Astrocyte (in vitro differentiated cells and primary cell): ENCODE measurements around the gene GPR33. TPM values are rescaled to one million over a fixed set of nuclear protein-coding genes. Genes with fewer than 3 reads are reported as not detected.
"Not testable (repeated sequence)": the region's sequence is repeated elsewhere in the genome, so short reads cannot be mapped to it uniquely, and the experiment has no call there.

Experiments
- DNase-seq: peaks from one replicate; pipeline ENCODE4 v3.0.0-alpha.2; 2010; ENCODE audit warnings: low read depth
- FAIRE-seq: peaks from 2 replicates; lab custom pipeline; 2011; peaks lifted over from hg19 to GRCh38; lab: Jason Lieb, UNC
- H2AFZ ChIP-seq: 2 replicates; pipeline ENCODE4 v1.6.0; 2012; ENCODE audit warnings: low read depth, low read length, inconsistent platforms
- H3K27ac ChIP-seq: 2 replicates; pipeline ENCODE4 v1.5.1; 2011; ENCODE audit warnings: low read depth, low read length, inconsistent platforms
- H3K27me3 ChIP-seq: 2 replicates; pipeline ENCODE4 v1.6.0; 2011; ENCODE audit warnings: low read length, inconsistent platforms; ENCODE audit not compliant: insufficient read depth
- H3K36me3 ChIP-seq: 2 replicates; pipeline ENCODE4 v1.5.1; 2011; ENCODE audit warnings: low read length, inconsistent platforms; ENCODE audit not compliant: insufficient read depth
- H3K4me1 ChIP-seq: 2 replicates; pipeline ENCODE4 v1.5.1; 2011; ENCODE audit warnings: low read length, inconsistent platforms; ENCODE audit not compliant: insufficient read depth
- H3K4me2 ChIP-seq: 2 replicates; pipeline ENCODE4 v1.6.0; 2012; ENCODE audit warnings: low read length, inconsistent platforms
- H3K4me3 ChIP-seq: 2 replicates; pipeline ENCODE4 v1.5.1; 2011; ENCODE audit warnings: low read depth, mild to moderate bottlenecking, low read length, inconsistent platforms; ENCODE audit not compliant: insufficient read depth
- H3K79me2 ChIP-seq: 2 replicates; pipeline ENCODE4 v1.6.0; 2012; ENCODE audit warnings: mild to moderate bottlenecking, low read length, inconsistent platforms; ENCODE audit not compliant: insufficient read depth
- H3K9ac ChIP-seq: 2 replicates; pipeline ENCODE4 v1.6.0; 2012; ENCODE audit warnings: mild to moderate bottlenecking, low read length, inconsistent platforms
- H3K9me3 ChIP-seq: 2 replicates; pipeline ENCODE4 v1.5.1; 2012; ENCODE audit warnings: low read depth, mild to moderate bottlenecking, low read length, inconsistent platforms; ENCODE audit not compliant: insufficient read depth
- H4K20me1 ChIP-seq: 2 replicates; pipeline ENCODE4 v1.6.0; 2012; ENCODE audit warnings: low read length, inconsistent platforms; ENCODE audit not compliant: insufficient read depth
- H3K27ac Mint-ChIP-seq: one replicate; pipeline ENCODE4 v1.8.0; 2021; ENCODE audit warnings: mild to moderate bottlenecking, mixed read lengths; ENCODE audit not compliant: unreplicated experiment
- H3K27me3 Mint-ChIP-seq: one replicate; pipeline ENCODE4 v1.8.0; 2021; ENCODE audit warnings: low read depth, mixed read lengths; ENCODE audit not compliant: unreplicated experiment
- H3K36me3 Mint-ChIP-seq: one replicate; pipeline ENCODE4 v1.8.0; 2021; ENCODE audit warnings: low read depth, mixed read lengths; ENCODE audit not compliant: unreplicated experiment
- H3K4me1 Mint-ChIP-seq: one replicate; pipeline ENCODE4 v1.8.0; 2021; ENCODE audit warnings: low read depth, mixed read lengths; ENCODE audit not compliant: unreplicated experiment
- H3K4me3 Mint-ChIP-seq: one replicate; pipeline ENCODE4 v1.8.0; 2021; ENCODE audit warnings: mild to moderate bottlenecking, moderate library complexity, mixed read lengths; ENCODE audit not compliant: unreplicated experiment
- H3K9me3 Mint-ChIP-seq: one replicate; pipeline ENCODE4 v1.8.0; 2021; ENCODE audit warnings: mild to moderate bottlenecking, mixed read lengths; ENCODE audit not compliant: unreplicated experiment
- EZH2 ChIP-seq: IDR thresholded peaks from 2 replicates; pipeline ENCODE4 v1.6.1; 2012; ENCODE audit warnings: mild to moderate bottlenecking, low read length, inconsistent platforms; ENCODE audit not compliant: insufficient read depth
- total RNA-seq: library from RNA; stranded (reverse); gene quantifications from 2 replicates; pipeline ENCODE4 v1.2.1, GENCODE V29; 2021
- TF ChIP-seq, protein P1 (sequence below): IDR thresholded peaks from 2 replicates; pipeline ENCODE4 v1.5.1; 2011; ENCODE audit warnings: low read depth, mild to moderate bottlenecking, inconsistent platforms, low read length, moderate library complexity; ENCODE audit not compliant: insufficient read depth

GPR33 gene
- total RNA-seq, 1 donor from 2014 or later = not detected

DNA sequence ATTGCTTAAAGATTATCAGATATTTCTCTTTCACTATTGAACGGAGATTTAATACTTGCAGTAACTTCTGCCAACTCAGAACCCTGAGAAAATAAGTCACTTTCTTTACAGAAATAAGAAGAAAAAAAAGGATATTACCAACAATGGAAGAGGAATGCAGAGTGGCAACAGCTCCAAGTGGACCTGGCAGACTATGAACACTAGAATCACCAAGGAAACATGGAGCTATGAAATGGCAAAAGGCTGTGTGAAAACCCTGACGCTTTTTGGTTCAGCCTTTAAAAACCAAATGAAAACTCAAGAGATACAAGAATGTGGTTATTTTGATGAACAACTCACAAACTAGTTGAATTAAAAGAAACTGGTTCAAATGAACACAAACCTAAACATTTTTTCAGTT lies 48.3 kb downstream of the GPR33 start:
- FAIRE-seq = no peak
- H3K36me3 ChIP-seq = no peaks in the 10 kb centered on the region

DNA sequence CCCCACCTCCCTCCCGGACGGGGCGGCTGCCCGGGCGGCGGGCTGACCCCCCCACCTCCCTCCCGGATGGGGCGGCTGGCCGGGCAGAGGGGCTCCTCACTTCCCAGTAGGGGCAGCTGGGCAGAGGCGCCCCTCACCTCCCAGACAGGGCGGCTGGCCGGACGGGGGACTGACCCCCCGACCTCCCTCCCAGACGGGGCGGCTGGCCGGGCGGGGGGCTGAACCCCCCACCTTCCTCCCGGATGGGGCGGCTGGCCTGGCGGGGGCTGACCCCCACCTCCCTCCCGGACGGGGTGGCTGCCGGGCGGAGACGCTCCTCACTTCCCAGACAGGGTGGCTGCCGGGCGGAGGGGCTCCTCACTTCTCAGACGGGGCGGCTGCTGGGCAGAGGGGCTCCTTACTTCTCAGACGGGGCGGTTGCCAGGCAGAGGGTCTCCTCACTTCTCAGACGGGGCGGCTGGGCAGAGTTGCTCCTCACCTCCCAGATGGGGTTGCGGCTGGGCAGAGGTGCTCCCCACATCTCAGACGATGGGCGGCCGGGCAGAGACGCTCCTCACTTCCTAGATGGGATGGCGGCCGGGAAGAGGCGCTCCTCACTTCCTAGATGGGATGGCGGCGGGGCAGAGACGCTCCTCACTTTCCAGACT lies 50.7 kb downstream of the GPR33 start:
- H3K79me2 ChIP-seq, H3K27me3 ChIP-seq, DNase-seq, H3K36me3 Mint-ChIP-seq, H4K20me1 ChIP-seq, H3K9me3 ChIP-seq, H2AFZ ChIP-seq, H3K4me1 Mint-ChIP-seq, FAIRE-seq, H3K4me3 ChIP-seq, H3K9ac ChIP-seq, H3K27ac Mint-ChIP-seq, H3K36me3 ChIP-seq, H3K27ac ChIP-seq, H3K4me3 Mint-ChIP-seq, H3K27me3 Mint-ChIP-seq, H3K4me1 ChIP-seq, H3K4me2 ChIP-seq, H3K9me3 Mint-ChIP-seq: not testable (repeated sequence)

More for the DNA sequence above, 48.3 kb downstream of the GPR33 start:
- Histone ChIP-seq H3K4me2 (no peak overlapping the region), H4K20me1 (no peaks in the 10 kb centered on the region), H2AFZ (no peak overlapping the region), H3K4me3 (no peak overlapping the region), H3K79me2 (no peaks in the 10 kb centered on the region), H3K9me3 (no peaks in the 10 kb centered on the region), H3K4me1 (peaks cover 3% of the 10 kb centered on the region), H3K9ac (no peak overlapping the region), H3K27me3 (no peaks in the 10 kb centered on the region), H3K27ac (no peak overlapping the region)
- Mint-ChIP-seq H3K9me3 (no peaks in the 10 kb centered on the region), H3K4me3 (no peak overlapping the region), H3K4me1 (peaks cover 9% of the 10 kb centered on the region), H3K27me3 (no peaks in the 10 kb centered on the region), H3K36me3 (peaks cover 11% of the 10 kb centered on the region), H3K27ac (no peak overlapping the region)
- TF ChIP-seq, protein P1, sequence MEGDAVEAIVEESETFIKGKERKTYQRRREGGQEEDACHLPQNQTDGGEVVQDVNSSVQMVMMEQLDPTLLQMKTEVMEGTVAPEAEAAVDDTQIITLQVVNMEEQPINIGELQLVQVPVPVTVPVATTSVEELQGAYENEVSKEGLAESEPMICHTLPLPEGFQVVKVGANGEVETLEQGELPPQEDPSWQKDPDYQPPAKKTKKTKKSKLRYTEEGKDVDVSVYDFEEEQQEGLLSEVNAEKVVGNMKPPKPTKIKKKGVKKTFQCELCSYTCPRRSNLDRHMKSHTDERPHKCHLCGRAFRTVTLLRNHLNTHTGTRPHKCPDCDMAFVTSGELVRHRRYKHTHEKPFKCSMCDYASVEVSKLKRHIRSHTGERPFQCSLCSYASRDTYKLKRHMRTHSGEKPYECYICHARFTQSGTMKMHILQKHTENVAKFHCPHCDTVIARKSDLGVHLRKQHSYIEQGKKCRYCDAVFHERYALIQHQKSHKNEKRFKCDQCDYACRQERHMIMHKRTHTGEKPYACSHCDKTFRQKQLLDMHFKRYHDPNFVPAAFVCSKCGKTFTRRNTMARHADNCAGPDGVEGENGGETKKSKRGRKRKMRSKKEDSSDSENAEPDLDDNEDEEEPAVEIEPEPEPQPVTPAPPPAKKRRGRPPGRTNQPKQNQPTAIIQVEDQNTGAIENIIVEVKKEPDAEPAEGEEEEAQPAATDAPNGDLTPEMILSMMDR = no peak
- TF ChIP-seq EZH2 = no peak
- DNase-seq = peak; percentile 45

DNA sequence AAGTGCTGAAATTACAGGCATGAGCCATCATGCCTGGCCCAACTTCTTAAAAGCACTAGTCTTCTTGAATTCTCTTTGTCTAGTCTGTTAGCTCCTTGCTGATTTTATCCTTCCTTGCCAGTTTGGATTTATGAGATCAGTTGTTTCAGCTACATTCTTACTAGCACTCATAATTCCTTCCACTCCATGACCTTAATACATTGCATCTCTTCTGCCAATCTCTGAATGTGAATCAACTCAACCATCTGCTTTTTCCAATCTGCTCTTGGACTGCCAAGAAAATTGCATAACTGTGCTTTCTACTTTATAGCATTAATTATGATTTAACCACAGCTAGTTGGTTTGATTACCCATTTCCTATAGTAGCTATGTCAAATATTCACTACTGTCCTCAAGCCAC lies 52.6 kb downstream of the GPR33 start:
- DNase-seq (peak; percentile 87), FAIRE-seq (no peak)
- Histone ChIP-seq H3K27ac (no peak overlapping the region), H3K36me3 (no peaks in the 10 kb centered on the region), H3K79me2 (no peaks in the 10 kb centered on the region), H4K20me1 (no peaks in the 10 kb centered on the region), H2AFZ (no peak overlapping the region), H3K4me1 (peaks cover 3% of the 10 kb centered on the region), H3K9ac (no peak overlapping the region), H3K4me3 (no peak overlapping the region), H3K9me3 (peaks cover 4% of the 10 kb centered on the region), H3K4me2 (no peak overlapping the region), H3K27me3 (no peaks in the 10 kb centered on the region)
- peaks cover 2% of the 10 kb centered on the region for H3K4me1 Mint-ChIP-seq
- TF ChIP-seq, protein P1 = no peak
- TF ChIP-seq EZH2 = no peak
- no peak overlapping the region for H3K27ac Mint-ChIP-seq
- H3K27me3 Mint-ChIP-seq = no peaks in the 10 kb centered on the region
- peaks cover 6% of the 10 kb centered on the region for H3K9me3 Mint-ChIP-seq
- H3K36me3 Mint-ChIP-seq = peaks cover 13% of the 10 kb centered on the region
- no peak overlapping the region for H3K4me3 Mint-ChIP-seq

Other genes with a start within 250 kb of the GPR33 start
- gene HEATR5A, start 67.5 kb downstream of the GPR33 start, total RNA-seq = 50.7 and 56.3 TPM in 2 replicates
- gene DTD2, start 30.5 kb downstream of the GPR33 start, total RNA-seq = 22.6 and 24.7 TPM in 2 replicates
- gene NUBPL, start 73.4 kb upstream of the GPR33 start, total RNA-seq = 8.2 and 9.0 TPM in 2 replicates